OCI-LY3 (cell line): Measurements from ENCODE around the gene CWH43.
"Not testable (repeated sequence)": the region's sequence is repeated elsewhere in the genome, so short reads cannot be mapped to it uniquely, and the experiment has no call there.

ENCODE experiments used
- H2AFZ ChIP-seq: fragments of 200-600, 300-600 bp; shearing (Covaris generic); 2 replicates; pipeline ENCODE4 v1.6.0; 2014; ENCODE audit warnings: antibody characterized with exemption, low read depth, low read length
- H3K27ac ChIP-seq: fragments of 200-600, 300-600 bp; sonication (generic); 2 replicates; pipeline ENCODE4 v1.5.1; 2014; ENCODE audit warnings: mild to moderate bottlenecking, low read length, moderate library complexity, mixed read lengths
- H3K27me3 ChIP-seq: fragments of 200-600, 300-600 bp; sonication (generic); 2 replicates; pipeline ENCODE4 v1.6.1; 2014; ENCODE audit warnings: low read depth, low read length, mixed read lengths
- H3K36me3 ChIP-seq: fragments of 200-600, 300-600 bp; sonication (generic); replicated peaks from 2 replicates; pipeline ENCODE3; 2014; ENCODE audit warnings: low read depth, low read length, mixed read lengths
- H3K4me1 ChIP-seq: fragments of 300-600, 200-600 bp; sonication (generic); 2 replicates; pipeline ENCODE4 v1.6.1; 2014; ENCODE audit warnings: low read length, mixed read lengths
- H3K4me2 ChIP-seq: fragments of 200-600, 300-600 bp; sonication (generic); 2 replicates; pipeline ENCODE4 v1.6.1; 2014; ENCODE audit warnings: low read length, mixed read lengths
- H3K4me3 ChIP-seq: fragments of 300-600, 200-600 bp; sonication (generic); 2 replicates; pipeline ENCODE4 v1.5.1; 2014; ENCODE audit warnings: antibody characterized with exemption, mild to moderate bottlenecking, low read length, moderate library complexity
- H3K79me2 ChIP-seq: fragments of 300-600, 200-600 bp; shearing (Covaris generic); 2 replicates; pipeline ENCODE4 v1.6.1; 2014; ENCODE audit warnings: mild to moderate bottlenecking, low read length, mixed read lengths
- H3K9ac ChIP-seq: fragments of 300-600, 200-600 bp; shearing (Covaris generic); 2 replicates; pipeline ENCODE4 v1.6.0; 2014; ENCODE audit warnings: mild to moderate bottlenecking, low read length, moderate library complexity
- H3K9me3 ChIP-seq: fragments of 200-600, 300-600 bp; shearing (Covaris generic); 2 replicates; pipeline ENCODE4 v1.6.1; 2014; ENCODE audit warnings: low read length, mixed read lengths; ENCODE audit not compliant: insufficient read depth
- H4K20me1 ChIP-seq: fragments of 200-600, 300-600 bp; sonication (generic); 2 replicates; pipeline ENCODE4 v1.6.1; 2016; ENCODE audit warnings: low read length, mixed read lengths; ENCODE audit not compliant: insufficient read depth
- EZH2phosphoT487 ChIP-seq: fragments of 200-600 bp; shearing (Covaris generic); IDR thresholded peaks from 2 replicates; pipeline ENCODE4 v1.6.1; 2018; ENCODE audit warnings: antibody characterized with exemption, mixed run types, low read depth
- TF ChIP-seq, protein P1 (sequence below): fragments of 200-600, 300-600 bp; sonication (generic); IDR thresholded peaks from 2 replicates; pipeline ENCODE4 v1.5.1; 2014; ENCODE audit warnings: antibody characterized with exemption, low read length, low read depth

CWH43 gene

DNA sequence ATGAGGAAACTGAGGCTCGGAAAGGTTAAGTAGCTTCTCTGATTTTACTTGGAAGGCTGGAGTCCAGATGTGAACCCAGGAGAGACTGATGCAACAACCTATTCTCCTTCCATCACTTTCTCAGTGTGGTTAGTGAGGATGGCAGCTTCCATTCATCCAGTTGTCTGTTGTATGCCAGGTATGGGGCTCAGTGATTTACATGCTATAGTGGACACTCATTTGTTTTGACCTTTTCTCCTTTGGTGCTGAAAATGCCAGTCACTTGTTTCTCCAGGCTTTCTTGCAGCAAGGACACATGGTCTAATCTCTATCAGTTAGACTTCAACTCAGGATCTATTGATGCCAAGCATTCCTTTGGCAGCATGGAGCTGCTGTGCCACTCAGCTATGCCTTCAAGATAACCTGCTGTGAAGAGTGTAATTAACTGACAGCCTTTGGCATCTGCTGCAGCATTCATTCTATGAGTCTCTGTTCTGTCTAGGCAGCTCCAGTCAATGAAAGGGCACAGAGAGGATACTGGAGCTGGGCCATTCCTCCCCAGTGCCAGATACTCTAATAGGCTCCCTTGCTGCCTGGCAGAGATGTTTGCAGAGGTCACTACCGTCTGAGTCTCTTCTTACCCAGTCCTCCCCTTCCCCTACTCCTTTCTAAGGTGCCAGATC lies 11.0 kb upstream of the CWH43 start:
- H3K4me3 ChIP-seq = no peak overlapping the region
- H3K4me2 ChIP-seq = no peak overlapping the region
- no peaks in the 10 kb centered on the region for H3K9me3 ChIP-seq
- no peaks in the 10 kb centered on the region for H4K20me1 ChIP-seq
- no peak overlapping the region for H3K27ac ChIP-seq
- no peak for TF ChIP-seq EZH2phosphoT487
- TF ChIP-seq, protein P1, sequence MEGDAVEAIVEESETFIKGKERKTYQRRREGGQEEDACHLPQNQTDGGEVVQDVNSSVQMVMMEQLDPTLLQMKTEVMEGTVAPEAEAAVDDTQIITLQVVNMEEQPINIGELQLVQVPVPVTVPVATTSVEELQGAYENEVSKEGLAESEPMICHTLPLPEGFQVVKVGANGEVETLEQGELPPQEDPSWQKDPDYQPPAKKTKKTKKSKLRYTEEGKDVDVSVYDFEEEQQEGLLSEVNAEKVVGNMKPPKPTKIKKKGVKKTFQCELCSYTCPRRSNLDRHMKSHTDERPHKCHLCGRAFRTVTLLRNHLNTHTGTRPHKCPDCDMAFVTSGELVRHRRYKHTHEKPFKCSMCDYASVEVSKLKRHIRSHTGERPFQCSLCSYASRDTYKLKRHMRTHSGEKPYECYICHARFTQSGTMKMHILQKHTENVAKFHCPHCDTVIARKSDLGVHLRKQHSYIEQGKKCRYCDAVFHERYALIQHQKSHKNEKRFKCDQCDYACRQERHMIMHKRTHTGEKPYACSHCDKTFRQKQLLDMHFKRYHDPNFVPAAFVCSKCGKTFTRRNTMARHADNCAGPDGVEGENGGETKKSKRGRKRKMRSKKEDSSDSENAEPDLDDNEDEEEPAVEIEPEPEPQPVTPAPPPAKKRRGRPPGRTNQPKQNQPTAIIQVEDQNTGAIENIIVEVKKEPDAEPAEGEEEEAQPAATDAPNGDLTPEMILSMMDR = no peak
- H3K36me3 ChIP-seq = no peaks in the 10 kb centered on the region
- no peak overlapping the region for H2AFZ ChIP-seq
- H3K4me1 ChIP-seq = no peaks in the 10 kb centered on the region
- H3K9ac ChIP-seq = no peak overlapping the region
- H3K79me2 ChIP-seq = no peaks in the 10 kb centered on the region
- H3K27me3 ChIP-seq = peaks cover 13% of the 10 kb centered on the region; the same call in 1 of the 2 replicates

DNA sequence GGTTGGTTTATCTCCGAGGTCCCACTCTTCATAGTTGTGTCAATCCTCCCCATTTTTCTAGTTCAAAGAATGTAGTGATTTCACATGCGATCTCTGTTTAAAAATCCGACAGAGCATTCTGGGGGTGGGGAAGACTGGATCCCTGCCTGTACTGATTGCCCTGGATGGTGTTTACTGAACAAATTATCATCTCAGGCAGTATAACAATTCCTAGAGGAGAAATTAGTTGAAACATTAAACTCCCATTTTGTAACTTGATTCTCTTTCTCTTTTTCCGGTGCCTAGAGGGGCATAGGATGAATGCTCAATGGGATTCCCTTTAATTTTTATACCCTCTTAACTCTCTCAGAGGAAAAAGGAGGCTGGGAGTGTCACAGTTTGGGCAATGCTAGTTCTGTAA lies 10.0 kb upstream of the CWH43 start:
- Histone ChIP-seq H3K9me3 (no peaks in the 10 kb centered on the region), H3K36me3 (no peaks in the 10 kb centered on the region), H3K9ac (no peak overlapping the region), H3K27me3 (peaks cover 13% of the 10 kb centered on the region; the same call in 1 of the 2 replicates), H4K20me1 (no peaks in the 10 kb centered on the region), H3K4me1 (no peaks in the 10 kb centered on the region), H3K4me2 (no peak overlapping the region), H2AFZ (no peak overlapping the region), H3K27ac (no peak overlapping the region), H3K79me2 (no peaks in the 10 kb centered on the region), H3K4me3 (no peak overlapping the region)
- TF ChIP-seq EZH2phosphoT487 = no peak
- TF ChIP-seq, protein P1 = no peak

DNA sequence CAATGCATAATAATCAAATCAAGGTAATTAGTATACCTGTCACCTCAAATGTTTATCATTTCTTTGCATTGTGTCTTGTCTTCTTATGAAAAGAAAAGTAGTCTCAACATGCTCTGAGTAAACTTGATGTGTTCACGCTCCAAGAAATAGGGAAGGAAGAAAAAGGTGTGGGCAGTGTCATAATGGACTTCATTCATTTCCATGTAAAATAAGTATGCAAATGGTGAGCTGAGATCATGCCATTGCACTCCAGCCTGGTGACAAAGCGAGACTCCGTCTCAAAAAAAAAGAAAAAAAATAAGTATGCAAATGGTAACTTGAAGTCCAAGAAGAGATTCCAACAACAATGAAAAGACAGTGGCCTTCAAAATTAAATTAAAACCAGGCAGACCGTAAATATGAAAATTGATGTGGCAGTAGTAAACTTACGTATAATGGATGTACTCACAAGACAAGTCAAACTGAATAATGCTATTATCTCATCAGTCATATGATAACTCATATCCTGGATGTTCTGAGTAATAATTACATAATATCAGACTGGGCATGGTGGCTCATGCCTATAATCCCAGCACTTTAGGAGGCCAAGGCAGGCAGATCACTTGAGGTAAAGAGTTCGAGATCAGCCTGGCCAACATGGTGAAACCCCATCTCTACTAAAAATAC lies 6.0 kb upstream of the CWH43 start:
- H3K4me3 ChIP-seq = no peak overlapping the region
- H3K27me3 ChIP-seq = peaks cover 10% of the 10 kb centered on the region; the same call in 1 of the 2 replicates
- H3K4me1 ChIP-seq = no peaks in the 10 kb centered on the region
- H3K9ac ChIP-seq = no peak overlapping the region
- no peak overlapping the region for H3K27ac ChIP-seq
- H3K9me3 ChIP-seq = no peaks in the 10 kb centered on the region
- no peaks in the 10 kb centered on the region for H3K79me2 ChIP-seq
- no peak overlapping the region for H3K4me2 ChIP-seq
- TF ChIP-seq, protein P1 = no peak
- TF ChIP-seq EZH2phosphoT487 = no peak
- no peaks in the 10 kb centered on the region for H4K20me1 ChIP-seq
- no peak overlapping the region for H2AFZ ChIP-seq
- H3K36me3 ChIP-seq = no peaks in the 10 kb centered on the region

DNA sequence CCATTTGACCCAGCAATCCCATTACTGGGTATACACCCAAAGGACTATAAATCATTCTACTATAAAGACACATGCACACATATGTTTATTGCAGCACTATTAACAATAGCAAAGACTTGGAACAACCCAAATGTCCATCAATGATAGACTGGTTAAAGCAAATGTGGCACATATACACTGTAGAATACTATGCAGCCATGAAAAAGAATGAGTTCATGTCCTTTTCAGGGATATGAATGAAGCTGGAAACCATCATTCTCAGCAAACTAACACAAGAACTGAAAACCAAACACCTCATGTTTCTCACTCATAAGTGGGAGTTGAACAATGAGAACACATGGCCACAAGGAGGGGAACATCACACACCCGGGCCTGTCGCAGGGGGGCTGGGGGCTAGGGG lies 2.1 kb upstream of the CWH43 start:
- not testable (repeated sequence) for H2AFZ ChIP-seq, H4K20me1 ChIP-seq, H3K27ac ChIP-seq, H3K4me1 ChIP-seq, H3K79me2 ChIP-seq, H3K4me2 ChIP-seq, H3K27me3 ChIP-seq, H3K9me3 ChIP-seq, H3K36me3 ChIP-seq, H3K9ac ChIP-seq, H3K4me3 ChIP-seq
